ENCODE data around the gene MARCHF4. TPM values are rescaled to one million over a fixed set of nuclear protein-coding genes. Genes with fewer than 3 reads are reported as not detected.

MARCHF4 gene
- total and polyA plus RNA-seq, 2 donors (not counting 3 experiments of a cell fraction or from before 2014, with no cell fraction given): 11.7 to 21.5 TPM

- ChIA-PET POLR2A (no interaction called here), CTCF (interaction anchor here (1.6 kb wide), 1 partner anchor 51 kb away, joined by 6 read pairs; no protein-coding TSS in a partner anchor)
- no peaks in the 10 kb centered on the region for H3K36me3 ChIP-seq (ENCODE audit: control insufficient read depth in 2 of 2, extremely low read depth in 1 of 2, insufficient read depth in 2 of 2, low read length in 2 of 2)
- H3K4me2 ChIP-seq (ENCODE audit: insufficient read depth, low read length): no peak overlapping the region
- no peak overlapping the region for H2AFZ ChIP-seq (ENCODE audit: low read depth, low read length)
- TF ChIP-seq GATA2 (IDR thresholded peaks at IDR 0.05; ENCODE audit: insufficient read depth, insufficient read length, low read depth, low read length) (no peak), POLR2A (IDR thresholded peaks at IDR 0.05; ENCODE audit: low read depth, low read length) (no peak), JUN (IDR thresholded peaks at IDR 0.05; ENCODE audit: borderline replicate concordance, insufficient read depth, insufficient read length, low read depth) (no peak), FOS (IDR thresholded peaks at IDR 0.05; ENCODE audit: borderline replicate concordance, insufficient read depth, low read length) (no peak)
- H3K4me3 ChIP-seq (replicated peaks in 1 of 3; ENCODE audit: insufficient read depth in 1 of 3, low read depth in 1 of 3, low read length in 3 of 3): no peak overlapping the region
- dilution Hi-C loops (cut with MboI; ENCODE audit: extremely low pct_ligation_motif_present, low sequenced_read_pairs) (no loop called here), intact Hi-C loops (cut with micrococcal nuclease) (no loop called here)
- H4K20me1 ChIP-seq (replicated peaks; ENCODE audit: control insufficient read depth, extremely low read depth, insufficient read depth, low read length): no peaks in the 10 kb centered on the region
- H3K9me3 ChIP-seq (replicated peaks; ENCODE audit: control insufficient read depth, insufficient read depth, low read length): no peaks in the 10 kb centered on the region
- no TSS peak for BruUV-seq (replicated peaks)
- H3K4me1 ChIP-seq (ENCODE audit: control insufficient read depth, extremely low read depth, insufficient read depth, low read length): peaks cover 3% of the 10 kb centered on the region
- no peaks in the 10 kb centered on the region for H3K27me3 ChIP-seq (ENCODE audit: control insufficient read depth in 2 of 2, insufficient read depth in 2 of 2, low read length in 2 of 2)
- no peak for FAIRE-seq
- DNase-seq (ENCODE audit: low read depth, low spot score): no peak
- no peaks in the 10 kb centered on the region for H3K79me2 ChIP-seq (ENCODE audit: control insufficient read depth, insufficient read depth, low read length)
- H3K27ac ChIP-seq (ENCODE audit: insufficient read depth, low read depth, low read length): no peak overlapping the region
- no peak overlapping the region for H3K9ac ChIP-seq (replicated peaks; ENCODE audit: extremely low read depth, insufficient read depth, low read length)
- H3K9me1 ChIP-seq (replicated peaks; ENCODE audit: control insufficient read depth, extremely low read depth, insufficient read depth, low read length): no peaks in the 10 kb centered on the region
Observed at GRCh38 chr2:216354306-216354705, 18.0 kb downstream of the MARCHF4 start.

- Histone ChIP-seq H3K4me3 (replicated peaks in 1 of 3; ENCODE audit: insufficient read depth in 1 of 3, low read depth in 1 of 3, low read length in 3 of 3) (no peak overlapping the region), H3K9me1 (replicated peaks; ENCODE audit: control insufficient read depth, extremely low read depth, insufficient read depth, low read length) (no peaks in the 10 kb centered on the region), H3K79me2 (ENCODE audit: control insufficient read depth, insufficient read depth, low read length) (peaks cover 2% of the 10 kb centered on the region), H3K4me1 (ENCODE audit: control insufficient read depth, extremely low read depth, insufficient read depth, low read length) (peaks cover 3% of the 10 kb centered on the region), H3K4me2 (ENCODE audit: insufficient read depth, low read length) (no peak overlapping the region), H3K36me3 (ENCODE audit: control insufficient read depth in 2 of 2, extremely low read depth in 1 of 2, insufficient read depth in 2 of 2, low read length in 2 of 2) (no peaks in the 10 kb centered on the region), H3K9ac (replicated peaks; ENCODE audit: extremely low read depth, insufficient read depth, low read length) (no peak overlapping the region), H3K9me3 (replicated peaks; ENCODE audit: control insufficient read depth, insufficient read depth, low read length) (no peaks in the 10 kb centered on the region), H3K27me3 (ENCODE audit: control insufficient read depth in 2 of 2, insufficient read depth in 2 of 2, low read length in 2 of 2) (no peaks in the 10 kb centered on the region), H2AFZ (ENCODE audit: low read depth, low read length) (no peak overlapping the region), H3K27ac (ENCODE audit: insufficient read depth, low read depth, low read length) (no peak overlapping the region), H4K20me1 (replicated peaks; ENCODE audit: control insufficient read depth, extremely low read depth, insufficient read depth, low read length) (no peaks in the 10 kb centered on the region)
- ChIA-PET CTCF (interaction anchor here (0.7 to 1.6 kb wide), 5 partner anchors 10 to 52 kb away, joined by 3 to 6 read pairs (median 5); no protein-coding TSS in a partner anchor), POLR2A (no interaction called here)
- TF ChIP-seq GATA2 (IDR thresholded peaks at IDR 0.05; ENCODE audit: insufficient read depth, insufficient read length, low read depth, low read length) (no peak), POLR2AphosphoS5 (IDR thresholded peaks at IDR 0.05; ENCODE audit: insufficient read depth, low read depth, low read length) (no peak), EZH2 (IDR thresholded peaks at IDR 0.05; ENCODE audit: borderline replicate concordance, low read depth, low read length, severe bottlenecking) (no peak), POLR2A (IDR thresholded peaks at IDR 0.05; ENCODE audit: low read depth, low read length) (no peak), MYC (IDR thresholded peaks at IDR 0.05; ENCODE audit: low read depth, low read length) (no peak), JUN (IDR thresholded peaks at IDR 0.05; ENCODE audit: borderline replicate concordance, insufficient read depth, insufficient read length, low read depth) (no peak), CTCF (IDR thresholded peaks at IDR 0.05; ENCODE audit: extremely low read depth in 1 of 2, insufficient read depth in 1 of 2, low read depth in 1 of 2, low read length in 2 of 2) (no peak), FOS (IDR thresholded peaks at IDR 0.05; ENCODE audit: borderline replicate concordance, insufficient read depth, low read length) (no peak)
- TF ChIP-seq, protein P1, sequence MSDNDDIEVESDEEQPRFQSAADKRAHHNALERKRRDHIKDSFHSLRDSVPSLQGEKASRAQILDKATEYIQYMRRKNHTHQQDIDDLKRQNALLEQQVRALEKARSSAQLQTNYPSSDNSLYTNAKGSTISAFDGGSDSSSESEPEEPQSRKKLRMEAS (IDR thresholded peaks at IDR 0.05; ENCODE audit: insufficient read depth, insufficient read length): no peak
- BruUV-seq (replicated peaks): no TSS peak
- no peak for FAIRE-seq
- dilution Hi-C loops (cut with MboI; ENCODE audit: extremely low pct_ligation_motif_present, low sequenced_read_pairs): no loop called here
- no peak for DNase-seq (ENCODE audit: low read depth, low spot score)
- intact Hi-C loops (cut with micrococcal nuclease): no loop called here
Observed at GRCh38 chr2:216352653-216353270, 19.5 kb downstream of the MARCHF4 start.

Data from endothelial cell of umbilical vein (primary cell).